IMR-90 (cell line): ENCODE measurements around the gene SLC38A11. TPM values are rescaled to one million over a fixed set of nuclear protein-coding genes. Genes with fewer than 3 reads are reported as not detected.

ENCODE experiments used
- ATAC-seq: fragments of 200-7000 bp; cut with Tn5 transposase; 2 replicates; pipeline ENCODE4 v1.9.1; 2020; ENCODE audit warnings: low read depth, mild to moderate bottlenecking, moderate library complexity
- BruUV-seq: library from RNA; stranded (reverse); fragments of 400-500 nt; replicated peaks from 2 replicates; lab custom pipeline; 2021; lab: Mats Ljungman, UMichigan
- CTCF ChIA-PET: fragments of 300-600 bp; formaldehyde crosslinking; extraction: SDS; loops from one replicate; lab custom pipeline; 2021; ENCODE audit warnings: antibody characterized with exemption; lab: Yijun Ruan, JAX
- POLR2A ChIA-PET: fragments of 300-600 bp; sonication (Branson Sonifier 250); formaldehyde crosslinking; loops from one replicate; lab custom pipeline; 2022; ENCODE audit warnings: antibody characterized with exemption; ENCODE audit not compliant: unreplicated experiment; lab: Charles Lee
- DNase-seq: peaks from one replicate; pipeline ENCODE4 v3.0.0; 2013
- H2AFZ ChIP-seq: replicated peaks from 2 replicates; pipeline ENCODE3; 2013; ENCODE audit warnings: low read length, mild to moderate bottlenecking; ENCODE audit not compliant: poor library complexity
- H2AK5ac ChIP-seq: 2 replicates; pipeline ENCODE4 v1.6.1; 2013; ENCODE audit warnings: low read depth, low read length, inconsistent platforms
- H2AK9ac ChIP-seq: replicated peaks from 2 replicates; pipeline ENCODE3; 2013; ENCODE audit warnings: mild to moderate bottlenecking, low read depth, low read length, moderate library complexity; ENCODE audit not compliant: poor library complexity
- H2BK120ac ChIP-seq: 2 replicates; pipeline ENCODE4 v1.6.1; 2013; ENCODE audit warnings: low read depth, low read length, inconsistent platforms
- H2BK15ac ChIP-seq: 3 replicates; pipeline ENCODE4 v1.6.1; 2013; ENCODE audit warnings: low read depth, low read length, inconsistent platforms
- H2BK20ac ChIP-seq: 2 replicates; pipeline ENCODE4 v1.6.1; 2013; ENCODE audit warnings: low read depth, mild to moderate bottlenecking, inconsistent platforms, low read length, moderate library complexity
- H2BK5ac ChIP-seq: 2 replicates; pipeline ENCODE4 v1.6.1; 2013; ENCODE audit warnings: mild to moderate bottlenecking, low read depth, low read length, inconsistent platforms; ENCODE audit not compliant: poor library complexity, severe bottlenecking
- H3K14ac ChIP-seq: replicated peaks from 2 replicates; pipeline ENCODE4 v1.6.1; 2013; ENCODE audit warnings: low read depth, low read length, inconsistent platforms
- H3K18ac ChIP-seq: 2 replicates; pipeline ENCODE4 v1.6.1; 2013; ENCODE audit warnings: low read depth, low read length, control low read depth
- H3K23ac ChIP-seq: 2 replicates; pipeline ENCODE4 v1.6.1; 2013; ENCODE audit warnings: low read depth, low read length, inconsistent platforms
- H3K27ac ChIP-seq: 2 replicates; pipeline ENCODE4 v1.5.1; 2013; ENCODE audit warnings: mild to moderate bottlenecking, control low read depth, low read length; ENCODE audit not compliant: insufficient read depth
- H3K27me3 ChIP-seq: 2 replicates; pipeline ENCODE4 v1.6.1; 2013; ENCODE audit warnings: low read length; ENCODE audit not compliant: control insufficient read depth, insufficient read depth
- H3K36me3 ChIP-seq: 2 replicates; pipeline ENCODE4 v1.6.1; 2013; ENCODE audit warnings: low read length, mixed read lengths; ENCODE audit not compliant: control insufficient read depth, insufficient read depth
- H3K4ac ChIP-seq: 2 replicates; pipeline ENCODE4 v1.6.1; 2013; ENCODE audit warnings: low read depth, low read length, inconsistent platforms
- H3K4me1 ChIP-seq: 2 replicates; pipeline ENCODE4 v1.6.1; 2013; ENCODE audit warnings: low read length, mixed read lengths; ENCODE audit not compliant: control insufficient read depth, insufficient read depth
- H3K4me2 ChIP-seq: 2 replicates; pipeline ENCODE4 v1.6.1; 2013; ENCODE audit warnings: low read depth, mild to moderate bottlenecking, control low read depth, low read length, moderate library complexity
- H3K4me3 ChIP-seq: 2 replicates; pipeline ENCODE4 v1.5.1; 2013; ENCODE audit warnings: low read depth, mild to moderate bottlenecking, control low read depth, low read length, moderate library complexity; ENCODE audit not compliant: insufficient read depth
- H3K56ac ChIP-seq: 2 replicates; pipeline ENCODE4 v1.6.1; 2013; ENCODE audit warnings: low read length, inconsistent platforms; ENCODE audit not compliant: insufficient read depth; ENCODE audit errors: extremely low read depth
- H3K79me1 ChIP-seq, 2 experiments: 2 replicates each; pipeline ENCODE4 v1.6.1; 2013; ENCODE audit warnings: low read length in 2 of 2, inconsistent platforms in 1 of 2, low read depth in 1 of 2
- H3K9ac ChIP-seq: 2 replicates; pipeline ENCODE4 v1.6.1; 2013; ENCODE audit warnings: low read depth, low read length, control low read depth
- H3K9me1 ChIP-seq: 2 replicates; pipeline ENCODE4 v1.6.1; 2013; ENCODE audit warnings: low read length, inconsistent platforms; ENCODE audit not compliant: insufficient read depth
- H3K9me3 ChIP-seq: 2 replicates; pipeline ENCODE4 v1.6.1; 2013; ENCODE audit warnings: low read length; ENCODE audit not compliant: control insufficient read depth, insufficient read depth
- H4K20me1 ChIP-seq: 2 replicates; pipeline ENCODE4 v1.6.1; 2013; ENCODE audit warnings: low read length, inconsistent platforms; ENCODE audit not compliant: insufficient read depth
- H4K5ac ChIP-seq: 2 replicates; pipeline ENCODE4 v1.6.1; 2013; ENCODE audit warnings: mild to moderate bottlenecking, low read depth, low read length, control low read depth
- H4K8ac ChIP-seq, 2 experiments: 2 replicates each; pipeline ENCODE4 v1.6.1; 2013; ENCODE audit warnings: low read depth in 2 of 2, low read length in 2 of 2, control low read depth in 1 of 2, inconsistent platforms in 1 of 2
- H4K91ac ChIP-seq: 2 replicates; pipeline ENCODE4 v1.6.1; 2013; ENCODE audit warnings: low read depth, low read length, inconsistent platforms; ENCODE audit not compliant: insufficient read depth
- BHLHE40 ChIP-seq: fragments of 150-350 bp; IDR thresholded peaks from 2 replicates; pipeline ENCODE4 v1.6.1; 2016; ENCODE audit warnings: mild to moderate bottlenecking, low read depth, low read length
- CEBPB ChIP-seq: IDR thresholded peaks from 2 replicates; pipeline ENCODE4 v1.6.1; 2012; ENCODE audit warnings: low read depth, low read length, improper control_type of control experiment
- CHD1 ChIP-seq: IDR thresholded peaks from 2 replicates; pipeline ENCODE4 v1.6.1; 2012; ENCODE audit warnings: low read depth, low read length, improper control_type of control experiment
- CTCF ChIP-seq: conservative IDR thresholded peaks from 2 replicates; pipeline ENCODE4 v1.5.1; 2012; ENCODE audit warnings: mild to moderate bottlenecking, low read depth, low read length, improper control_type of control experiment
- ELK1 ChIP-seq: fragments of 150-350 bp; IDR thresholded peaks from 2 replicates; pipeline ENCODE4 v1.6.1; 2016; ENCODE audit warnings: low read depth, mild to moderate bottlenecking, low read length, moderate library complexity, borderline replicate concordance
- FOS ChIP-seq: fragments of 150-350 bp; IDR thresholded peaks from 2 replicates; pipeline ENCODE4 v1.6.1; 2016; ENCODE audit warnings: low read depth, low read length
- MAFK ChIP-seq: IDR thresholded peaks from 2 replicates; pipeline ENCODE4 v1.6.1; 2012; ENCODE audit warnings: low read depth, low read length, improper control_type of control experiment
- MAZ ChIP-seq: IDR thresholded peaks from 2 replicates; pipeline ENCODE4 v1.6.1; 2012; ENCODE audit warnings: low read depth, mild to moderate bottlenecking, low read length, improper control_type of control experiment, moderate library complexity, borderline replicate concordance
- MXI1 ChIP-seq: IDR thresholded peaks from 2 replicates; pipeline ENCODE4 v1.6.1; 2012; ENCODE audit warnings: low read depth, mild to moderate bottlenecking, low read length, moderate library complexity, borderline replicate concordance
- NFE2L2 ChIP-seq: fragments of 150-350 bp; IDR thresholded peaks from 2 replicates; pipeline ENCODE4 v1.6.1; 2016; ENCODE audit warnings: low read depth, mild to moderate bottlenecking, low read length
- POLR2A ChIP-seq: IDR thresholded peaks from 2 replicates; pipeline ENCODE4 v1.6.1; 2012; ENCODE audit warnings: mild to moderate bottlenecking, low read depth, low read length
- RAD21 ChIP-seq: IDR thresholded peaks from 2 replicates; pipeline ENCODE4 v1.6.1; 2012; ENCODE audit warnings: low read length, improper control_type of control experiment
- RCOR1 ChIP-seq: IDR thresholded peaks from 2 replicates; pipeline ENCODE4 v1.6.1; 2012; ENCODE audit warnings: mild to moderate bottlenecking, low read length, improper control_type of control experiment; ENCODE audit not compliant: insufficient replicate concordance
- RFX5 ChIP-seq: IDR thresholded peaks from 2 replicates; pipeline ENCODE4 v1.8.0; 2012; ENCODE audit warnings: low read depth, mild to moderate bottlenecking, low read length, moderate library complexity
- SMC3 ChIP-seq: fragments of 150-350 bp; IDR thresholded peaks from 2 replicates; pipeline ENCODE4 v1.6.1; 2016; ENCODE audit warnings: low read depth, mild to moderate bottlenecking, antibody characterized with exemption, low read length, moderate library complexity
- USF2 ChIP-seq: fragments of 150-350 bp; IDR thresholded peaks from 2 replicates; pipeline ENCODE4 v1.6.1; 2017; ENCODE audit warnings: mild to moderate bottlenecking, antibody characterized with exemption, low read length, low read depth
- WGBS, 2 experiments: methylation state at CpG; one replicate each; pipeline versions ENCODE4 v1.1.5 to v1.1.7; 2013; ENCODE audit warnings: missing lambda C conversion rate in 2 of 2; ENCODE audit not compliant: insufficient read length in 1 of 2; ENCODE audit errors: extremely low coverage in 2 of 2; 5-methylcytosine and 5-hydroxymethylcytosine counted together
- dilution Hi-C: fragments of 300-500 bp; cut with HindIII; formaldehyde crosslinking; loops from one replicate; pipeline ENCODE4 v1.14.3; 2018; ENCODE audit warnings: low sequenced_read_pairs; ENCODE audit not compliant: unreplicated experiment
- in situ Hi-C: fragments of 300-500 bp; cut with MboI; formaldehyde crosslinking; loops from 3 replicates; pipeline ENCODE4 v1.14.3; 2019; ENCODE audit warnings: low sequenced_read_pairs, inconsistent platforms, mixed read lengths
- intact Hi-C: fragments of 100-400 bp; cut with micrococcal nuclease; formaldehyde crosslinking; loops from 2 replicates; pipeline ENCODE4 v1.10.0; 2022
- polyA plus RNA-seq, 3 experiments: library from polyadenylated mRNA; depleted of rRNA; stranded (reverse); fragments of >200 nt; gene quantifications; 2 replicates each; pipeline ENCODE4 v1.2.3, GENCODE V29; 2012; ENCODE audit warnings: low replicate concordance in 1 of 3
- total RNA-seq: library from RNA; depleted of rRNA; stranded (reverse); fragments of >200 nt; gene quantifications from 2 replicates; pipeline ENCODE4 v1.2.3, GENCODE V29; 2012

Gene SLC38A11
- total and polyA plus RNA-seq, 2 of the 4 experiments (the other 2 are of a cell fraction): 0.18 to 0.21 TPM

- Histone ChIP-seq H3K9me1 (no peaks in the 10 kb centered on the region), H3K36me3 (no peaks in the 10 kb centered on the region), H4K20me1 (no peaks in the 10 kb centered on the region), H3K27me3 (peaks cover 2% of the 10 kb centered on the region; the same call in 1 of the 2 replicates), H2AK9ac (no peak overlapping the region), H2BK5ac (no peak overlapping the region), H3K4me2 (no peak overlapping the region), H4K8ac (no peak overlapping the region), H3K56ac (no peak overlapping the region), H4K91ac (no peak overlapping the region), H4K5ac (no peak overlapping the region), H3K9me3 (no peaks in the 10 kb centered on the region), H2AK5ac (no peak overlapping the region), H2AFZ (no peak overlapping the region), H3K27ac (no peak overlapping the region), H3K4me1 (no peaks in the 10 kb centered on the region), H3K79me1 (no peaks in the 10 kb centered on the region), H2BK120ac (no peak overlapping the region), H3K4ac (no peak overlapping the region), H3K18ac (no peak overlapping the region), H2BK15ac (no peak overlapping the region), H3K23ac (no peak overlapping the region), H3K14ac (no peak overlapping the region), H3K9ac (no peak overlapping the region), H3K4me3 (no peak overlapping the region), H2BK20ac (no peak overlapping the region)
- WGBS, 2 experiments: no CpG with 5 or more reads among the region's 4 CpGs
- ATAC-seq (no peak), DNase-seq (no peak)
- intact Hi-C loops (no loop called here), dilution Hi-C loops (no loop called here), in situ Hi-C loops (no loop called here)
- POLR2A ChIA-PET: no interaction called here
- CTCF ChIA-PET: no interaction called here
- no TSS peak for BruUV-seq
- TF ChIP-seq ELK1 (no peak), POLR2A (no peak), NFE2L2 (no peak), RFX5 (no peak), CHD1 (no peak), CTCF (no peak), FOS (no peak), SMC3 (no peak), USF2 (no peak), BHLHE40 (no peak), MXI1 (no peak), CEBPB (no peak), MAZ (no peak), RCOR1 (no peak), RAD21 (no peak), MAFK (no peak)
Observed at GRCh38 chr2:164877169-164877568, 78.2 kb downstream of the SLC38A11 start.
